Measurements from ENCODE around the gene SKIC2.
"Not testable (repeated sequence)": the region's sequence is repeated elsewhere in the genome, so short reads cannot be mapped to it uniquely, and the experiment has no call there.

Gene SKIC2

DNA sequence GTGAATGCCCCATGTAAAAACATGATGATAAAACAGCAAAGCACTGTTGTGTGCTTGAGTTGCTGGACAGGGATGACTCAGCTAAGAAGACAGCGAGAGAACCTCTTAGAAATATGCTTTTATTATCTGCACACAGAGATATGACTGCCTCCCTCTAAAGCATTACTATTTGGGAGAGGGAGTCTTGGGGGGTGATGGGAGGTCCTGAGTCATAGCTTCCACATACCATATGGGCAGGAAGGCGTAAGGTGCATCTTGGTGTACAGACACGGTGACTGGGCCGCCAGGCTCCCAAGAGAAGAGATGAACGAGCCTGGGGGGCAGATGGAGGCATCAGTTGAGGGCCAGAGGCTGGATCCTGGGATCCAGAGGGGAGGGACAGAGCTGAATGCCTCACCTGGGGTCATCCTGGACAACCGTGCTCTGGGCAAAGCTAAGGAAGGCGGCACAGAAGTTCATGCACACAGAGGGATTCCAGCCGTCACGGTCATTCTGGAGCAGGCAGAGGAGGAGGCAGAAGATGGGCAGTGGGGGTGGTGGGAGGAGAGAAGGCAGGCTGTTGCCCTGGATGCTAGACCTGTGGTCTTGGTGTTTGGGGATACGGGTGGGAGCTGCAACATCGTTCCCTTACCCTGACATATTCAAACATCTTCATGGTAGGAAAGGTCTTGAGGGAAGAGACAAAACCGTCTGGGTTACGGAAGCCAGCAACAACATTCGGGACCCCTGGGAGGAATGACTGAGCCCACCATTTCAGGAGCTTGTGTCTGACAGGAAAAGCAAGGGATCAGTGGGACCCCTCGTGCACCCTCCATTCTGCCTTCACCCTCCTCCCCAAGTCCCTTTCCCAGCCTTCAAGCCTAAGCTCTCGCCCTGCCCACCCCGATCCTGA, 11.0 kb downstream of the SKIC2 start:
- no peak for DNase-seq

GRCh38 chr6:31970604-31971271, 11.8 kb downstream of the SKIC2 start:
- DNase-seq, result peak; percentile 15

DNA sequence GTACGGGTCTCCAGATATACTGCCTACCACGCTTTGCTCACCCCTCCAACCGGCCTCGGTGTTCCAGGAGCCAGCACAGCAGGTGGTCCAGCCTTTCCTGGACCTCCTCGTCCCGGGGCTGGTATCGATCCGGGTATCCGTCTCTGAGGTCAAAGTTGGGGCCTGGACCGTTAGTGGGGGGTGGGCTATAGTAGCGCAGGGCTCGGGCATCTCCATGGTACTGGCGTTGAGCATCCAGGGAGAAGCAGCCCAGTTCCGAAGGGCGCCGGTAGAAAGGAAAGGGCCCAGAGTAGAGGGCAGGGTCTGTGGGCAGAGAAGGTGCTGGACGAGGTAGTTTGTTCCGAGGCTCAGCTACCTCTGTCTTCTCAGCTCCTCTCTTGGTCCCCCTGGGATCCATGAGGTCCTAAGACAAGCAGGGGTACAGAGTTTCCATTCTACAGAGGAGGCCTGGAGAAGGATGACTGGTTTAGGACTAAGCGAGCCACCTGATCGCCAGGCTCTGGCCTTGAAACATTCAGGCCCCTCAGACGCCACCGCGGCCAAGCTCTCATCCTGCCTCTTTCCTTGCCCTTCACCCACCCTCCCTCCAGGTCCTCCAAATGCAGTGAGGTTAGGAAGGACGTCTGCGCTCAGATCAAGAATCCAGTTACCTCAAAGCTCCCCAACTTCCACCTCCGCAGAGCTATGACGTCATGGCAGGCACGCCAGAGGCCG, 12.5 kb downstream of the SKIC2 start:
- DNase-seq, result peak; percentile 22

- DNase-seq, result peak; percentile 98
These were observed 13.2 kb downstream of the SKIC2 start, which contains the start of gene DXO for GRCh38 chr6:31971993-31972708. DXO (minus strand) TSS chr6:31972138; CDS start chr6:31971675, 463 bp downstream.

- peak; percentile 12 for DNase-seq
These were observed 13.9 kb downstream of the SKIC2 start for GRCh38 chr6:31972709-31973350.

- DNase-seq, result not testable (repeated sequence)
These were observed 17.1 kb downstream of the SKIC2 start for GRCh38 chr6:31976065-31976464.

GRCh38 chr6:31977816-31978431, 18.9 kb downstream of the SKIC2 start:
- no peak for DNase-seq

- no peak for DNase-seq
These were observed 19.9 kb downstream of the SKIC2 start for GRCh38 chr6:31978831-31979230.

DNA sequence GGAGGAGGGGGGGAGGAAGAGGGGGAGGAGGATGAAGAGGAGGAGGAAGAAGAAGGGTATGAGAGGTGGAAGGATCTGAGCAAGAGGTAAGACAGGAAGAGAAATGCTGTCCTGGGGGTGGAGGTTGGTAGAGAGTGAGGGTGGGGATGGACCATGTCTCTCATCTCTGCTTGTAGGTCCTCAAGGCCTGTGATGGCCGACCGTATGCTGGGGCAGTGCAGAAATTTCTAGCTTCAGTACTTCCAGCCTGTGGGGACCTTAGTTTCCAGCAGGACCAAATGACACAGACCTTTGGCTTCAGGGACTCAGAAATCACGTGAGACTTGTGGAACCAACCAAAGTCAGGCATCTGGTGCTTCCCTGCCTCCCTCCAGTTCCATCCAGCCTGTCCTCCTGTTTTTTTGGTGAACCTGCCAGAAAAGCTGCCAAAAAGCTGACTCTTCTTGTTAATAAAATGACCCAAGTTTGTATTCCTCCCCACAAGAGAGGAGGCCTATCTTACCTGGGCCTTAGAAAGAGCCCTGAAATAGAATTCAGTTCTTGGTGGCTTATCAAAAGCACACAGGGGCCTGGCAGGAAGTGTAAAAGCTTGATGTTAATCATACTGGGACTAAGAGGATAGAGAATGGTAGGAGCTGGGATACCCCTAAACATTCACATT, 20.4 kb downstream of the SKIC2 start:
- no peak for DNase-seq

DNA sequence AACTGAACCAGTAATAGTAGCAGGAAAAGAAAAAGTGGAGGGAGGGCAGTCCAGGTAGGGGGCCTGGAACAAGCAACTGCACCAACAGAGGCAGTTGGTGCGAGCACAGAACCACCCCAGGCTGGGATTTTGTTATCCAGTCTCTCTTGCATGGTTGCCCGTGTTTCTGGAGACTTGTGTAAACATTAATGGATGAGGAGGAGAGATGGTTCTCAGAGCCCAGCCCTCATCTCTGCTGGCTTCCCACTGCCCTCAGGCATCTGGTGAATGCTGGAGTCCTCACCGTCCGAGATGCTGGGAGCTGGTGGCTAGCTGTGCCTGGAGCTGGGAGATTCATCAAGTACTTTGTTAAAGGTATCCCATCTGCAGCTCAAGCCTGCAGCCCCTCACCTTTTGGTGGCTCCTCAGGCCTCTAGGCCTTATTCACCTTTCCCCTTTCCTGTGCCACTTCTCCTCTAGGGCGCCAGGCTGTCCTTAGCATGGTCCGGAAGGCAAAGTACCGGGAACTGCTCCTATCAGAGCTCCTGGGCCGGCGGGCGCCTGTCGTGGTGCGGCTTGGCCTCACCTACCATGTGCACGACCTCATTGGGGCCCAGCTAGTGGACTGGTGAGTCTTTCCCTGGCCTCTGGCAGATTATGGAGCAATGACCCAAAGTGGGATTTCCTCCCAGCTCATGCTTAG, 21.4 kb downstream of the SKIC2 start:
- not testable (repeated sequence) for DNase-seq

GRCh38 chr6:31980998-31981397, 22.0 kb downstream of the SKIC2 start:
- DNase-seq, result not testable (repeated sequence)

- DNase-seq, result not testable (repeated sequence)
These were observed 22.8 kb downstream of the SKIC2 start, which contains the start of gene C4A for GRCh38 chr6:31981744-31982143. C4A (plus strand) TSS chr6:31982057; CDS start chr6:31982108, 51 bp downstream.

DNA sequence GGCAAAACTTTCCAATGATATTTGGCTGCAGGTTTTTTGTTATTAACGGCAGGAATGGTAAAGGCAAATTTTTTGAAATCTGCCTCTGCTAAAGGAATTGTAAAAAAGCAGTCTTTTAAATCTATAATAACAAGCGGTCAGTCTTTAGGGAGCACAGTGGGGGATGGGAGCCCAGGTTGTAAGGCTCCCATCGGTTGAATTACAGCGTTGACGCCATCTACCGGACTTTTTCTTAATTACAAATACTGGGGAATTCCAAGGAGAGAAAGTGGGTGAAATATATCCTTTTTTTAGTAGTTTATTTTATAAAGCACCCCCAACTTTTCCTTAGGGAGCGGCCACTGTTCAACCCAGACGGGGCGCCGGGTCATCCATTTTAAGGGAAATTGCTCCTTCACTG, 30.4 kb downstream of the SKIC2 start:
- DNase-seq, result not testable (repeated sequence)

DNA sequence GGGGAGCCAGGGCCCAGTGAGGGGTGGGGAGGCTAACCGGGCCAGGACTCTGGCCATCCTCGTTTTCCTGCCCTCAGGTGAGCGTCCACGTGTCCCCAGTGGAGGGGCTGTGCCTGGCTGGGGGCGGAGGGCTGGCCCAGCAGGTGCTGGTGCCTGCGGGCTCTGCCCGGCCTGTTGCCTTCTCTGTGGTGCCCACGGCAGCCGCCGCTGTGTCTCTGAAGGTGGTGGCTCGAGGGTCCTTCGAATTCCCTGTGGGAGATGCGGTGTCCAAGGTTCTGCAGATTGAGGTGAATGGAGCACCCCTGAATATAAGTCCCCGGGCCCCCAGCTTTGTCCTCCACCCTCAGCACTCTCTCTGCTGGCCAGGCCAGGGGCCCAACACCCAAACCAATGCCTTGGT, 35.4 kb downstream of the SKIC2 start:
- DNase-seq, result not testable (repeated sequence)

DNA sequence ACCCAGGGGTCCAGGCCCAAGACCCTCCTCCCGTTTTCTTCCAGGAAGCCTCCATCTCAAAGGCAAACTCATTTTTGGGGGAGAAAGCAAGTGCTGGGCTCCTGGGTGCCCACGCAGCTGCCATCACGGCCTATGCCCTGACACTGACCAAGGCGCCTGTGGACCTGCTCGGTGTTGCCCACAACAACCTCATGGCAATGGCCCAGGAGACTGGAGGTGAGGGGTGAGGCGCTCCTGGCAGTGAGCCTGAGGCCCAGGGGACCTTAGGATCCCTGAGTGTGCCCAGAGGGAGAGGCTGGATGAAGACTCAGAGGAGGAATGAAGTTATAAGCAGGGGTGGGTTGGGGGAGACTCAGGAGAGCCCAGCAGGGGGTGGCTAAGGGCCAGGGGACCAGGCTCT, 37.4 kb downstream of the SKIC2 start:
- not testable (repeated sequence) for DNase-seq

DNA sequence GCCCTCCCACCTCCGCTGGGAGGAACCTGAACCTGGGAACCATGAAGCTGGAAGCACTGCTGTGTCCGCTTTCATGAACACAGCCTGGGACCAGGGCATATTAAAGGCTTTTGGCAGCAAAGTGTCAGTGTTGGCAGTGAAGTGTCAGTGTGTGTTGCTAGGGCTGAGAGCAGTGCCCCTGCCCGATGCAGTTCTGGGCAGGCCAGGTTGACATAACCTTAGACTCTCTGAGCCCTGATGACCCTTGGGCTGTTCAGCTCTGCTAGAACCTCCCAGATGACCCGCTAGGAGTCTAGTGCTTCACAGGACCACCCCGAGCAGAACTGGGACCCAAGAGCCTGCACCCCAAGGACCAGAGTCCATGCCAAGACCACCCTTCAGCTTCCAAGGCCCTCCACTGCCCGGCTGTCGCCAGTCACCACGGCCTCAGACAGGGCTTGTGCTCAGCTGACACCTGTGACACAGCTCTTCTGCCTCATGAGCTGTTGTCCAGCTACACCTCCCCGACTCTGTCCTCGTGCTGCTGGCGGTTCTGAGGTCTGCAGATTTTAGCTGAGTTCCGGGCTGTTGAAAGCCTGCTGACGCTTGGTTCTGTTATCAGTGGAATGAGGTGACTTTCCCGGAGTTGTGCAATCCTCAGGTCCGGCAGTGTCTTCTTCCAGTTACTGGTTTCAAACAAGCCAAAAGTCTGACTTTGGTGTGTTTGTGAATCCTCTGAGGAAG, 43.7 kb downstream of the SKIC2 start:
- DNase-seq, result not testable (repeated sequence)

DNA sequence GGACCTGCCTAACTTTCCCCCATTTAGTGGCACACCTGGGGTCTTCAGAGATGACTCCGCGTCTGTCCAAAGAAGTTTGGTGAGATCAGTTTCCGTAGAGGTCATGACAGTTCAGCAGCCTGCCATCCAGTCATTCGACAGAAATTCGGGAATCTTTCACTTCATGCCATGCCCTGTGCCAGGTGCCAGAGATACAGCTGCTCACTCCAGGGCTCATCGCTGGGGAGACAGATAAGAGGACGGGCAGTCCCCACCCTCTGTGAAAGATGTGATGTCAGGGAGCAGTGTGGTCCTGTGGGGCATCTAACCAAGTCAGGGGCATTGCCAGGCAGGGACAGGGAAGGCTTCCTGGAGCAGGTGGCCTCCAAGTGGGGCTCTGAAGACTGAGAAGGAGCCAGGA, 44.3 kb downstream of the SKIC2 start:
- DNase-seq, result not testable (repeated sequence)

- DNase-seq, result not testable (repeated sequence)
These were observed 45.4 kb downstream of the SKIC2 start for GRCh38 chr6:32004393-32004792.

GRCh38 chr6:32004864-32005537, 46.0 kb downstream of the SKIC2 start:
- peak; percentile 31 for DNase-seq

Measured in NCI-H146 (cell line).